K562 (cell line): ENCODE data around the gene ACHE. TPM values are rescaled to one million over a fixed set of nuclear protein-coding genes. Genes with fewer than 3 reads are reported as not detected.
A peak's percentile ranks its signal among the peaks of the same experiment; 100 is the strongest.

ENCODE experiments used
- CBX8 ChIP-seq: fragments of 200-600 bp; sonication (generic); IDR thresholded peaks from 2 replicates; pipeline ENCODE4 v1.6.1; 2012; ENCODE audit warnings: borderline replicate concordance, mixed run types, low read depth, mild to moderate bottlenecking, moderate library complexity, mixed read lengths, low read length, control low read depth, inconsistent platforms; ENCODE audit not compliant: poor library complexity, severe bottlenecking; ENCODE audit errors: extremely low read depth
- MEIS2 ChIP-seq: fragments of 450-650 bp; IDR thresholded peaks from 2 replicates; pipeline ENCODE4 v1.6.1; 2014; ENCODE audit warnings: mild to moderate bottlenecking; ENCODE audit not compliant: partially characterized antibody
- YY1 ChIP-seq, 3 experiments: IDR thresholded peaks; 2 replicates each; pipeline ENCODE4 v1.6.1; 2011; ENCODE audit warnings: low read length in 2 of 3, mild to moderate bottlenecking in 2 of 3, moderate library complexity in 2 of 3, borderline replicate concordance in 1 of 3, control low read depth in 1 of 3, low read depth in 1 of 3; ENCODE audit not compliant: insufficient read depth in 3 of 3, insufficient replicate concordance in 2 of 3, control insufficient read depth in 1 of 3, insufficient read length in 1 of 3; ENCODE audit errors: extremely low read depth in 1 of 3
- polyA plus RNA-seq, 8 experiments: library from polyadenylated mRNA; depleted of rRNA in 4 of 8; stranded (reverse) in 5 of 8; unstranded in 3 of 8; fragments of >200 nt; fragmentation: Nextera tagmentation in 2 of 8; fragmentation: Illumina TruSeq in 1 of 8; extraction: Ambion mirVana in 2 of 8; extraction: Trizol in 1 of 8; gene quantifications; 2 replicates each; pipeline versions ENCODE4 v1.2.1 to v1.2.3, GENCODE V29; 2011 to 2014; ENCODE audit warnings: inconsistent platforms in 1 of 8, missing spikeins in 1 of 8
- total RNA-seq, 7 experiments: library from RNA; depleted of rRNA in 6 of 7; stranded (reverse); fragments of >200 nt in 6 of 7; fragmentation: Illumina TruSeq in 2 of 7; extraction: Trizol in 2 of 7; gene quantifications; 2 replicates each; pipeline versions ENCODE4 v1.2.1 to v1.2.3, GENCODE V29; 2011 to 2021; ENCODE audit warnings: low replicate concordance in 1 of 7
- TF ChIP-seq, protein P1 (sequence below), 2 experiments: fragments of 250-450 bp in 1 of 2; fragments of 450-650 bp in 1 of 2; sonication (Bioruptor Pico) in 1 of 2; IDR thresholded peaks; 2 replicates each; pipeline versions ENCODE4 v1.6.1 to v1.8.0; 2016 to 2021; ENCODE audit warnings: mild to moderate bottlenecking in 2 of 2, moderate library complexity in 2 of 2, missing compliant biosample characterization in 1 of 2, missing genetic modification characterization in 1 of 2
- TF ChIP-seq, protein P2 (sequence below): fragments of 450-650 bp; IDR thresholded peaks from 2 replicates; pipeline ENCODE4 v1.6.1; 2016
- TF ChIP-seq, protein P3 (sequence below), 2 experiments: fragments of 450-650 bp; conservative IDR thresholded peaks; 2 replicates each; pipeline ENCODE4 v1.6.1; 2017; ENCODE audit warnings: mild to moderate bottlenecking in 2 of 2, moderate library complexity in 2 of 2
- TF ChIP-seq, protein P4 (sequence below): sonication (generic); formaldehyde crosslinking; IDR thresholded peaks from 2 replicates; pipeline ENCODE4 v1.4.0; 2020; ENCODE audit warnings: mild to moderate bottlenecking, missing genetic modification reagents
- TF ChIP-seq, protein P5 (sequence below): fragments of 450-650 bp; conservative IDR thresholded peaks from 2 replicates; pipeline ENCODE4 v1.6.1; 2016; ENCODE audit warnings: missing genetic modification characterization, low read depth, mild to moderate bottlenecking, control low read depth, missing compliant biosample characterization

ACHE gene
- total and polyA plus RNA-seq, 9 of the 15 experiments (the other 6 are each of a cell fraction or from before 2014, with no cell fraction given), result 0.04 to 8.8 (median 1.9) TPM

DNA sequence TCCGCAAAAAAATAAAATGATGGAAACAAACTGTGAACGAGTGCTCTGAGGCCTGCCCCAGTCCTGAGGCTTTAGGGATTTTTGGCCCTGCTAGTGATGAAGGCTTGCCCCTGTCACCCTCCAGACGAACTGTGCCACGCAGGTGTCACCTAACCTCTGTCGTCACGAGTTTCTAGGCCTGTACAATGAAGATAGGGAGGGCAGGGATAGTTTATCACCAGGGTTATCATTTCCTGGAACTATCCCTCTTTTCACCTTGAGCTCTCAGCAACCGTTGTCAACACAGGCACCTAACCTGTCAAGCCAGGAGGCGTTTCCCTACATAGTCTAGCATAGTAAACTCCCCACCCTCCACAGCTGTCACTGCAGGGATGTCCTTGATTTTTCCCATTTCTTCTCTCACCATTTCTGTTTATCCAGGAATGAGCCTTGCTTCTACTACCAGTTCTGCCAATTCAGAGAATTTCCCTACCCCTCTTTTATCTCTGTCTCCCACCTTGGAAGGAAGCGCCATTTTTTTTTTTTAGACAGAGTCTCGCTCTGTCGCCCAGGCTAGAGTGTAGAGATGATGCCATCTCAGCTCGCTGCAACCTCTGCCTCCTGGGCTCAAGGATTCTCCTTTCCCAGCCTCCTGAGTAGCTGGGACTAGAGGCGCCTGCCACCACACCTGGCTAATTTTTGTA, 2.2 kb upstream of the ACHE start (continued):
- TF ChIP-seq, protein P1, sequence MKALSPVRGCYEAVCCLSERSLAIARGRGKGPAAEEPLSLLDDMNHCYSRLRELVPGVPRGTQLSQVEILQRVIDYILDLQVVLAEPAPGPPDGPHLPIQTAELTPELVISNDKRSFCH (CRISPR knock-in tag; IDR thresholded peaks at IDR 0.05), result no peak
- TF ChIP-seq, protein P1 (tag; IDR thresholded peaks at IDR 0.05), result no peak
- TF ChIP-seq, protein P2, sequence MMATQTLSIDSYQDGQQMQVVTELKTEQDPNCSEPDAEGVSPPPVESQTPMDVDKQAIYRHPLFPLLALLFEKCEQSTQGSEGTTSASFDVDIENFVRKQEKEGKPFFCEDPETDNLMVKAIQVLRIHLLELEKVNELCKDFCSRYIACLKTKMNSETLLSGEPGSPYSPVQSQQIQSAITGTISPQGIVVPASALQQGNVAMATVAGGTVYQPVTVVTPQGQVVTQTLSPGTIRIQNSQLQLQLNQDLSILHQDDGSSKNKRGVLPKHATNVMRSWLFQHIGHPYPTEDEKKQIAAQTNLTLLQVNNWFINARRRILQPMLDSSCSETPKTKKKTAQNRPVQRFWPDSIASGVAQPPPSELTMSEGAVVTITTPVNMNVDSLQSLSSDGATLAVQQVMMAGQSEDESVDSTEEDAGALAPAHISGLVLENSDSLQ, result peak; percentile 67
- TF ChIP-seq, protein P3, sequence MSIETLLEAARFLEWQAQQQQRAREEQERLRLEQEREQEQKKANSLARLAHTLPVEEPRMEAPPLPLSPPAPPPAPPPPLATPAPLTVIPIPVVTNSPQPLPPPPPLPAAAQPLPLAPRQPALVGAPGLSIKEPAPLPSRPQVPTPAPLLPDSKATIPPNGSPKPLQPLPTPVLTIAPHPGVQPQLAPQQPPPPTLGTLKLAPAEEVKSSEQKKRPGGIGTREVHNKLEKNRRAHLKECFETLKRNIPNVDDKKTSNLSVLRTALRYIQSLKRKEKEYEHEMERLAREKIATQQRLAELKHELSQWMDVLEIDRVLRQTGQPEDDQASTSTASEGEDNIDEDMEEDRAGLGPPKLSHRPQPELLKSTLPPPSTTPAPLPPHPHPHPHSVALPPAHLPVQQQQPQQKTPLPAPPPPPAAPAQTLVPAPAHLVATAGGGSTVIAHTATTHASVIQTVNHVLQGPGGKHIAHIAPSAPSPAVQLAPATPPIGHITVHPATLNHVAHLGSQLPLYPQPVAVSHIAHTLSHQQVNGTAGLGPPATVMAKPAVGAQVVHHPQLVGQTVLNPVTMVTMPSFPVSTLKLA (conservative IDR thresholded peaks at IDR 0.05), result peak in 1 of 2 experiments; percentile 27; a peak in 1 of 4 replicates
- TF ChIP-seq CBX8 (no peak), MEIS2 (peak; percentile 84), YY1 (IDR thresholded peaks at IDR 0.05; ENCODE audit: borderline replicate concordance in 1 of 3, control insufficient read depth in 1 of 3, extremely low read depth in 1 of 3, insufficient read depth in 3 of 3, insufficient read length in 1 of 3, insufficient replicate concordance in 2 of 3, low read depth in 1 of 3, low read length in 2 of 3) (peak in 1 of 3 experiments; percentile 64)
- TF ChIP-seq, protein P4, sequence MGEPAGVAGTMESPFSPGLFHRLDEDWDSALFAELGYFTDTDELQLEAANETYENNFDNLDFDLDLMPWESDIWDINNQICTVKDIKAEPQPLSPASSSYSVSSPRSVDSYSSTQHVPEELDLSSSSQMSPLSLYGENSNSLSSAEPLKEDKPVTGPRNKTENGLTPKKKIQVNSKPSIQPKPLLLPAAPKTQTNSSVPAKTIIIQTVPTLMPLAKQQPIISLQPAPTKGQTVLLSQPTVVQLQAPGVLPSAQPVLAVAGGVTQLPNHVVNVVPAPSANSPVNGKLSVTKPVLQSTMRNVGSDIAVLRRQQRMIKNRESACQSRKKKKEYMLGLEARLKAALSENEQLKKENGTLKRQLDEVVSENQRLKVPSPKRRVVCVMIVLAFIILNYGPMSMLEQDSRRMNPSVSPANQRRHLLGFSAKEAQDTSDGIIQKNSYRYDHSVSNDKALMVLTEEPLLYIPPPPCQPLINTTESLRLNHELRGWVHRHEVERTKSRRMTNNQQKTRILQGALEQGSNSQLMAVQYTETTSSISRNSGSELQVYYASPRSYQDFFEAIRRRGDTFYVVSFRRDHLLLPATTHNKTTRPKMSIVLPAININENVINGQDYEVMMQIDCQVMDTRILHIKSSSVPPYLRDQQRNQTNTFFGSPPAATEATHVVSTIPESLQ, result no peak
- TF ChIP-seq, protein P5, sequence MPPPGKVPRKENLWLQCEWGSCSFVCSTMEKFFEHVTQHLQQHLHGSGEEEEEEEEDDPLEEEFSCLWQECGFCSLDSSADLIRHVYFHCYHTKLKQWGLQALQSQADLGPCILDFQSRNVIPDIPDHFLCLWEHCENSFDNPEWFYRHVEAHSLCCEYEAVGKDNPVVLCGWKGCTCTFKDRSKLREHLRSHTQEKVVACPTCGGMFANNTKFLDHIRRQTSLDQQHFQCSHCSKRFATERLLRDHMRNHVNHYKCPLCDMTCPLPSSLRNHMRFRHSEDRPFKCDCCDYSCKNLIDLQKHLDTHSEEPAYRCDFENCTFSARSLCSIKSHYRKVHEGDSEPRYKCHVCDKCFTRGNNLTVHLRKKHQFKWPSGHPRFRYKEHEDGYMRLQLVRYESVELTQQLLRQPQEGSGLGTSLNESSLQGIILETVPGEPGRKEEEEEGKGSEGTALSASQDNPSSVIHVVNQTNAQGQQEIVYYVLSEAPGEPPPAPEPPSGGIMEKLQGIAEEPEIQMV (tag), result no peak
